Coronary artery (tissue), 2 donors: ENCODE measurements around the gene NELFCD.

ENCODE experiments used
- DNase-seq: peaks from one replicate; pipeline ENCODE4 v3.0.0-alpha.2; 2017; ENCODE audit warnings: low spot score
- H3K27ac ChIP-seq, 2 donors: fragments of 200-600 bp; sonication (generic); one replicate each; pipeline ENCODE4 v1.5.1; 2016 to 2019
- H3K4me3 ChIP-seq: fragments of 200-600 bp; sonication (generic); 2 replicates; pipeline ENCODE4 v1.5.1; 2016; ENCODE audit warnings: mild to moderate bottlenecking, moderate library complexity
- TF ChIP-seq, protein P1 (sequence below): fragments of 200-600 bp; sonication (generic); IDR thresholded peaks from one replicate; pipeline ENCODE4 v1.5.1; 2019; ENCODE audit warnings: antibody characterized with exemption

Gene NELFCD

DNA sequence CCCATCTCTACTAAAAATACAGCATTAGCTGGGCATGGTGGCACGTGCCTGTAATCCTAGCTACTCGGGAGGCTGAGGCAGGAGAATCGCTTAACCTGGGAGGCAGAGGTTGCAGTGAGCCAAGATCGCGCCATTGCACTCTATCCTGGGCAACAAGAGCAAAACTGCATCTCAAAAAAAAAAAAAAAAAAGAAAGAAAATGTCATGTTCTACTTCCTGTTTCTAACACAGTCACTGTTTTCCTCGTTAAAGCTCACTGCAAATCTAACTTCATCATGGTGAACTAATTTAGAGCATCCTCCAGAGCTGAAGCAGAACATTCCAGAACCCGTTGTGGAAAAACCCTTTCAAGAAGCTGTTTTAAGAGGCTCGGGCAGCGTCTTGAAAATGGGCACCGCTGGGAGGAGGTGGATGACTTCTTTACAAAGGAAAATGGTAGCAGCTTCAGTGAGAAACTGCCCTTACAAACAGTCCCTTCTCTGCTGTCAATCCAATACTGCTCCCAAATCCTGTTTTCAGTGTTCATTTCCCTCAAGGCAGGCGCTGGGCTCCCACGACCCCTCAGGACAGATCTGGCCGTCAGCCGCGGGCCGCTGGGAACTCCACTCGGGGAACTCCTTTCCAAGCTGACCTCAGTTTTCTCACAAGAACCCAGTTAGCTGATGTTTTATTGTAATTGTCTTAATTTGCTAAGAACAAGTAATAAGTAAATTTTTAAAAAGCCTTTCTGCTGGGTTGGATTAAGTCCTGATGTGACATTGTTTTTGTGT, 13.5 kb downstream of the NELFCD start:
- TF ChIP-seq, protein P1, sequence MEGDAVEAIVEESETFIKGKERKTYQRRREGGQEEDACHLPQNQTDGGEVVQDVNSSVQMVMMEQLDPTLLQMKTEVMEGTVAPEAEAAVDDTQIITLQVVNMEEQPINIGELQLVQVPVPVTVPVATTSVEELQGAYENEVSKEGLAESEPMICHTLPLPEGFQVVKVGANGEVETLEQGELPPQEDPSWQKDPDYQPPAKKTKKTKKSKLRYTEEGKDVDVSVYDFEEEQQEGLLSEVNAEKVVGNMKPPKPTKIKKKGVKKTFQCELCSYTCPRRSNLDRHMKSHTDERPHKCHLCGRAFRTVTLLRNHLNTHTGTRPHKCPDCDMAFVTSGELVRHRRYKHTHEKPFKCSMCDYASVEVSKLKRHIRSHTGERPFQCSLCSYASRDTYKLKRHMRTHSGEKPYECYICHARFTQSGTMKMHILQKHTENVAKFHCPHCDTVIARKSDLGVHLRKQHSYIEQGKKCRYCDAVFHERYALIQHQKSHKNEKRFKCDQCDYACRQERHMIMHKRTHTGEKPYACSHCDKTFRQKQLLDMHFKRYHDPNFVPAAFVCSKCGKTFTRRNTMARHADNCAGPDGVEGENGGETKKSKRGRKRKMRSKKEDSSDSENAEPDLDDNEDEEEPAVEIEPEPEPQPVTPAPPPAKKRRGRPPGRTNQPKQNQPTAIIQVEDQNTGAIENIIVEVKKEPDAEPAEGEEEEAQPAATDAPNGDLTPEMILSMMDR: no peak
- Histone ChIP-seq H3K27ac (no peak overlapping the region), H3K4me3 (no peak overlapping the region)
- no peak for DNase-seq

DNA sequence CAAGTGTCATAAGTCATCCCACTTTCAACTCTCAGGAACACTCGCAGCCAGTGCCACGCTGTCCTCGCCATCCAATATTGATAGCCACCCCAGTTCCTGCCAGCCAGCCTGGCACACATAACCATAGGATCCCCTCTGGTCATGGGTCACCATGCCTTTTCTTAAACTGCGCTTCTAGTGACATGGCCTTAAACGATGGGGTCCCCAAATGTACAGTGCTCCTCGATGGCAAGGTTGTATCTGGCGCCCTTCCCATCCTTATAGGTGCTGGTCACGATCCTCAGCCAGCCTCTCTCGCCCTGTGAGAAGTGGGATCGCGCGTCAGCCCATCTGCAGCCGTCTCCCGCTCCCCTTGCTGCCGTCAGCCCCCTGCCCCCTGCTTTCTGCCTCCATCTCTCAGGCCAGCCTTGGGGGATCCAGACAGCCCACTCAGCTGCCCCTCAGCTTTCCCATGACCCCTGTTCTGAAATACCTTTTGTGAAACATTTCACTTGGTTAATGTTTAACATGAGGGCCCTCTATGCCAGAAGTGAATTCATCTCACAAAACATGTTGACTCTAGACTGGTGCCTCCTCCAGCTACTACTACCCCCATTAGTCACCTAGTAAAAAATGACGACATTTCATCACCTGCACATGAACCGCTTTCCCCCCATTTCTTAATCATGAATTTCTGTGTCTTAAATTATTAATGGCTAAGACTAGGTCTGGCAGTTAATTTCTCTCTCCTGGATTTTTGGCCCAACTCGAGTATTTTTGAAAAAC, 14.6 kb downstream of the NELFCD start:
- Histone ChIP-seq H3K27ac (no peak overlapping the region), H3K4me3 (no peak overlapping the region)
- DNase-seq: no peak
- TF ChIP-seq, protein P1: no peak

DNA sequence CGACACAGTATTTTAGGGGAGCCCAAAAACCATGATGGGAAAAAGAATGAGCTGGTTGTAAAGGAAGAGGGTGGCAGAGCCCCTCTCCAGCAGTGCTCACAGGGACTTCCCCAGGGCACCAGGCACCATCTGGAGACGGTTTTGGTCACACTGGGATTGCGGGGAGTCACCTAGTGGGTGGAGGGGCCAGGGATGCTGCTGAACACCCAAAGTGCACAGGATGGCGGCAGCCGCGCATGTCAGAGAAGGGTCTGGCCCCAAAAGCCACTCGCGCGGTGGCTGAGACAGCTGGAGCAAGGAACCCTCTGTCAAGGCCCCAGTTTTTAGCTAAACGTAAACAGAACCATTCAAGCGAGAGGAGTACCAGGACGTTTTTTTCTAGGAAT, 15.2 kb downstream of the NELFCD start:
- H3K4me3 ChIP-seq: no peak overlapping the region
- no peak overlapping the region for H3K27ac ChIP-seq
- DNase-seq: no peak
- TF ChIP-seq, protein P1: no peak

DNA sequence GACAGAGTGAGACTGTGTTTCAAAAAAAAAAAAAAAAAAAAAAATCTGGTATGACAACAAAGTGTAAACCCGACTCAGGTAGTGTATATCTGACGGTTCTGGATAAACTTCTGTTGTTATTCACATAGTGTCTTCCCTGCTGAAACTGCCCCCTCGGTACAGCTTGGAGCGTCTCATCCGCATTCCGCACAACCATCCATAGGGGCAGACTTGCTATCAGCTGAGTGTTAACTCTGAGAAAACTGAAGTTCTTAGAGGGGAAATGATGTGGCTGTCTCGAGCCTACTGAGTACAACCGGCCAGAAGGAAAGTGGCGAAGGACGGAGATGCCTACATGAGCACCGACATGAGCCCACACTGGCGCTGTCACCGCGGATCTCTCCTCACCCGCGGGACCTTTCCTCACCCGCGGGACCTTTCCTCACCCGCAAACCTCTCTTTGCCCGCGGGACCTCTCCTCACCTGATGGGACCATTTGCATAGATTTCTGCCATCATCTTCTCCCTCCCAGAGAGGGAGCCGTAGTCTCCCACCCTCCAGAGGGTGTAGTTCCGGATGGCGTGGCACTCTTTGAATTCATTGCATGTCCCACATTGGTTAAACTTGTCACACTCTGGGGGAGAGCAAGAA, 16.2 kb downstream of the NELFCD start:
- TF ChIP-seq, protein P1: no peak
- DNase-seq: no peak
- no peak overlapping the region for H3K27ac ChIP-seq
- H3K4me3 ChIP-seq: no peak overlapping the region

DNA sequence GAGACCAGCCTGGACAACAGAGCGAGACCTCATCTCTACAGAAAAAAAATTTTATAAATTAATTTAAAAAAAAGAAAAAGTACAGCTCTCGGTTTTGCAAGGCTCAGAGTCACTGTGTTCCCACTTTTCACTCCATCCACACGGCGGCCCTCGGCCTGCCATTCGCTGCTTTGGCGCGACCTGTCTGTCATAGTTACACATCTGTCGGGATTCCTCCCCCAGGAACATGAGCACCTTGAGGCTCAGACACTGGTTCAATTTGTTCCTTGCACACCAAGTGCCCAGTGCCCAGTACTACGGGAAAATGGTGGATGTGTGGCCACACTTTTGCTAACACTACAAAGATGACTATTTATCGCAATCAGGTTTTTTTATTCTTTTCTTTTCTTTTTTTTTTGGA, 17.6 kb downstream of the NELFCD start:
- Histone ChIP-seq H3K27ac (no peak overlapping the region), H3K4me3 (no peak overlapping the region)
- DNase-seq: no peak
- TF ChIP-seq, protein P1: no peak

DNA sequence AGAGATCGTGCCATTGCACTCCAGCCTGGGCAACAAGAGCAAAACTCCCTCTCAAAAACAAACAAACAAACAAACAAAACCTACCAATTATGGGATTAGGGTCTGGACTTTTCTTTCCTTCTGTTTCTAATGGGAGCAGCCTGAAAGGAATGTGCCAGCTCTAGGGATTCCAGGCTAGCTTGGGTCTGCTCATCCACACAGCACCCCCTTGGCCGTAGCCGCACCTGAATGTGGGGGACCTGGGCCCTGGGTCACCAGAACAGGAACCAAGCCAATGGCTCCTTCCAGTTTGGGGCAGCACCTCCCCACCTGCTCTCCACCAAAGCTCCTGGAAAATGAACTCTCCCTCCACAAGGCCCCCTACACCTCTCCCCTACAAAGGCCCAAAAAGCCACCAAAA, 19.3 kb downstream of the NELFCD start:
- H3K27ac ChIP-seq: no peak overlapping the region
- no peak overlapping the region for H3K4me3 ChIP-seq
- DNase-seq: no peak
- TF ChIP-seq, protein P1: no peak
